Activated naive CD4-positive, alpha-beta T cell treated with Interleukin-2 at 50 U/mL for 16 hours (primary cell): Measurements from ENCODE around the gene CSPG4.

Experiments used
- DNase-seq: peaks from one replicate; pipeline ENCODE4 v3.0.0-alpha.2; 2020

Gene CSPG4

DNA sequence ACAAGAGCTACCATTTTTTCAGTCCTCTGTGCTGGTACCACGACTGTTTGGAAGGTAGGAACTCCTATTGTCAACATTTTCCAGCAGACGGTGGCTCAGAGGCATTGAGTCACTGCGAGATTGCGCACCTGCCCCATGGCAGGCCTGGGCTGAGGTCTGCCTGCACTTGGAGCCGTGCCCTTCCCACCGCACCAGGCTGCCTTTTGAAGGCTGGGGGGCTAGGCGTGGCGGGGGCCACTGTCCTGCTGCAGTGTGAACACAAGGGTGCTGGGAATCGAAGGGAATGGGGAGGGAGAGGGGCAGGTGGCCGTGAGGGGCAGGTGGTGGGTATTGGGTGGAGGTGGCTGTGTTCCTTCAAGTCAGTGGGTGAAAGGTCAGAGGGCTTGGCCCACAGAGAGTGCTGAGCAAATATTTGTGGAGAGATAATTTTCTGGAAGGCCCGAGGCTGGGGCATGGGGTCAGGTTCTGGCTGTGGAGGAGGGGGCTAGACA is 48.7 kb downstream of the CSPG4 start:
- DNase-seq: no peak

DNA sequence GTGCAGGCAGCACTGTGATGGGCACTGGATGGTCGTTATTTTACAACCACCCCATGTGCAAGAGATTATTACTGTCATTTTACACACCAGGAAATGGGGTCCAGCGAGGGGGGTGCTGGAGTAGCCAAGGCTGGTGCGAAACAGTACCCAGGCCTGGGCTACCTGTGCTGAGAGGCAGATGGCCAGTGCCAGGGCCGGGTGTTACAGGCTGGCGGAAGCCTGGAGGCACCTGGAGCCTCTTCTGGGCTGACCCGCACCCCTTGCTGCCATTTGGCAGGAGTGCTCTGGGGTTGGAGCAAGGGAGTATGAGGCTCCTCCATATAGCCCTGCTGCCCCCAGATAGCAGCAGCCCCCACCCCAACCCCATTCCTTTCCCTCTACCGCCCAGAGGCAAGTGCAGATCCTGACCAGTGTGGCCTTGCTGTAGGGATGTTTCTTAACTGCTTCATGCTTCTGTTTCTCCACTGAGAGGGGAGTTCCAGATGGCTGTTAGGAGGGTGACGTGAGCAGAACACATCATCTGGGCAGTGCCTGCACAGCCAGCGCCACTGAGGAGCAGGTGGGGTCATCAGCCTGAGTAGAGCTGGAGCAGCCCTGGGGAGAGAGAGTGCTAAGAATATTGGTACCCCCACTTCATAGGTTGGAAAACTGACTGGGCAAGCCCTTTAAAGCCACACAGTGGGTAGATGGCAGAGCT is 49.7 kb downstream of the CSPG4 start:
- no peak for DNase-seq

DNA sequence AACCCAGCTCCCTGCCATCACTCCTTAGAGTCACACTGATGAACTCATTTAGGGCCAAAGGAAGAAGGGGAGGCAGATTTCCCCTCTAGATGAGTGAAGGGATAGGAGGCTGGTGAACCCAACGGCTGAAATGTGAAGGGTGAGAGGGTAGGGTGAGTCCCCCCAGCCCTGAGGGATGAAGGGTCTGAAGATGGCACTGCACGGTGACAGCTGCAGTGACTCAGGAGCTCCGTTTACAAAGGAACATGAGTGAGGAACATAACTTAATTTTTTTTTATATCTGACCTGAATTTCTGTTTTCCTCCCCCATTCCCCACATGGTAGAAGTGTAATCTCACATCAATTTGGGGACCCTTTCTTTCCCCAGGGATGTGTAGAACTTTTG is 50.9 kb downstream of the CSPG4 start:
- DNase-seq: no peak

DNA sequence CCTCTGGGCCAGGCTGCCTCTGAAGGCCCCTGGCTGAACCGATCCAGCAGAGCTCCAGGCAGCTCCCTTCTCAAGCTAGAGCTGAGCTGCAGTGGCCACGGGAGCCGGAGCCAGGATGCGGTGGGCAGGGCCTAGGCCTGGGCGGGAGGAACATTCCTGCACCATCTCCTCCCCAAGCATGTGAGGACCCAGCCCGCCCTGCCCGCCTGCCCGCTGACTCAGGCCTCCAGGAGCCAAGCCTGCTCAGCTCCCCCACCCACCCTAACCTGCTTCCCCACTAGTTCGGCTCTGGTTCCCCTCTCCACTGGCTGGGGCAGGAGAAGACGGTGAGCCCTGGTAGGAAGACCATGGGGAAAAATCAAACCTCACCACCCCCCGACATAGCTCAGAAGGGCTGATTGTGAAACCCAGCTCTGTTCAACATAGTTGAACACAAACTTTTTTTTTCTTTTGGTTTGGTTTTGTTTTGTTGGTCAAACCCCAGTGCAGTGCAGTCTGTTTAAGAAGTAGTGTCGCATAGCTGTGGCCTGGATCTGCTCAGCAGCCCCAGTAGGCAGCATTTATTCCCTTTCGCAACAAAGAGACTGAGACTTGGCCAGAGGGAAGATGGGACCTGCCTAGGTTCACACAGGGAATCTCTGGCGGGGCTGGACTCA is 51.4 kb downstream of the CSPG4 start:
- no peak for DNase-seq

DNA sequence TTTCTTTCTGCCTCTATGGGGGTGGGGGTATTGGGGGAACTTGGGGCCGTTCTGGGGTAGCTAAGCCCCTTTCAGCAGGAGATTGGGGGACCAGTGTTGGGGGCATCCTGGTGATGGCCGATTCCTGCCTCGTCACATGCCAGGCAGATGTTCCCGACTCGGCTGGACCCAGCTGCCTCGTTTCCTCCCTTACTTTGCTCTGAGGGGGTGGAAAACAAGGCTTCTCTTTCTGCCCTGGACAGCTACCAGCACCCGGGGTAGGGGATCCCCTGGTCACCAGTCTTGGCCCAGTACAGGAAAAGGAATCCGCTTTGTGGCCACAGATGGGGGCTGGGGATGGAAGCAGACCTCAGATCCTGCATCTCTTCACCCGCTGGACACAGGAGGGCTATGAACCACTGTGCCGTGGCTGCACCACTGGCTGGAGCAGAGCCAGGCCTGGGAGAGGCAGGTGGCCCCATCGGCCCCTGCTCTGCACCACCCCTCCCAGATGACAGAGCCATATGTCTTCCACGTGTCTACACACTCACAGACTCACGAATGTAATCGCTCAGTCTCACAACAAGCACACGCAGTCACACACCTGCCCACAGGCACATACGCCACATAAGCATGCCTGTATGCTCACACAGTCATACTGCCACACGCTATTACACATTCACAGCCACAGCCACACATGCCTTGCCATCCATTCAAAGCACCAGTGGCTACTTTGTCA is 52.6 kb downstream of the CSPG4 start:
- DNase-seq: no peak

DNA sequence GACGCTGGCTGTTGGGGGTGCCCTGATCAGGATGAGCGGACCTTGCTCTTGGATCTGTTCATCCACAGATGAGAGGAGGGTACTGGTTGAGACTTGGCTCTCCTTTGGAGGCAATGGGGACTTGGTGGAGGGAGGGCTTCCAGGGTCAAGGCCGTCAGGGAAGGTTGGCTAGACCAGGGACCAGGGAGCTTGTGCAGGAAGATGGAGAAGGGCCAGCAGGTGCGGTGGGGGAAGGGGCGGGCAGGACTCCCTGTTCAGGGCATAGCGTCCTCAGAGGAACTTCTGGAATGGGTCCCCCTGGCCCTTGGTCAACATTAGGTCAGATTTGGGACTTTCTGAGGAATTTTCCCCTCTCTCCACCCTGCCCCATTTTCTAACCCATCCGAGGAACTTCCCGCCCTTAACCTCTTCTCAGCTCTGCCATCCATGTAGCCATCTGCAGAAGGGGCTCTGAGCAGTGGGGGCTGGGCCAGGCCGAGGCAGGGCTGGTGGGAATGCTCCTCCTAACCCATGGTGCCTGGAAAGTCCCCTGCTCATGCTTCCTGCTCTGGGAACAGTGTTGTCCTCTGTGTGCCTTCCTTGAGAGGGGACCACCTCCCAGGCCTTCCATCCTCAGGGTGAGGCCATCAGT is 53.4 kb downstream of the CSPG4 start:
- DNase-seq: no peak

DNA sequence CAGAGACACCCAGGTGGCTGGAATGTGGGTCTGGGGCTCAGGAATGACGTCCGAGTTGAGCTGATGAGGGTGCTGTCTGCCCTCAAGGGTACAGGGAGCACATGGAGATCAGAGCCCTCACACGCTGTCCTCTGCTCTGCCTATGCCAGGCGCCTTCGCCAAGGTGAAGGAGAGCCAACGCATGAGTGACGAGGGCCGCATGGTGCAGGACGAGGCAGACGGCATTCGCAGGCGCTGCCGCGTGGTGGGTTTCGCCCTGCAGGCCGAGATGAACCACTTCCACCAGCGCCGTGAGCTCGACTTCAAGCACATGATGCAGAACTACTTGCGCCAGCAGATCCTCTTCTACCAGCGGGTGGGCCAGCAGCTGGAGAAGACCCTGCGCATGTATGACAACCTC is 55.8 kb downstream of the CSPG4 start:
- no peak for DNase-seq

DNA sequence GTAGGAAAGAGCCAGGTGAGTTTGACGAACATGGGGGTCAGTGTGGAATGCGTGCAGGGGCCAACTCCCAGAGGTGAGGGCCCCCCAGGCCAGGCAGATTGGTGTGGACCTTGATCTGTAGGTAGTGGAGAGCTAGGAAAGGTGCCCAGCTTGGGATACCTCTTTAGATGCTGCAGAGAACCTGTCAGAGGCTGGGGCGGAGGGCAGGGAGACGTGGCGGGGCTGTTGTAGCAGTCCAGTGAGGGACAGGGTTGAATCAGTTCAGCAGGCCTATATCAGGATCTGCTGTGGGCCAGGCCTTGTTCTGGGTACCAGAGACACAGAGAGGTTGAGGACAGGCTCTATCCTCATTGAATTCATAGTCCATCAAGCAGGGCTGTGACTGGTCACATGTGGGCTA is 56.3 kb downstream of the CSPG4 start:
- no peak for DNase-seq

DNA sequence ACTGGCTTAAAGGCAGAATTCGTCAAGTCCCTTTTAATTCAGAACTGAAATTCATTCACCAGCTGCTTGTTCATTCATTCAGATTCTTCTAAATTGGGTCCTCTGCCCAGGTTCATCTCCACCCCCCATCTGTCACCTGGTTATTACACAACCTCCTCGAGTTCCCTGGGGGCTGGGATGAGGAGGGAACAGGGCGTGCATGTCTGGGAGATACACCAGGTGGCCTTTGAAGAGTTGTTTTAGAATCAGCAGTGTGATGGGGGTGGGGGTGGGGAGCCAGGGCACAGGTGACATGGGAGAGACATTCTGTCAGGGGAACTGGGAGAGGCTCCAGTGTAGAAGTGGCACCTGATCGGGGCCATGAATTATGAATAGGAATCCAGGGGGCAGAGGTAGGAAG is 56.7 kb downstream of the CSPG4 start:
- DNase-seq: no peak

DNA sequence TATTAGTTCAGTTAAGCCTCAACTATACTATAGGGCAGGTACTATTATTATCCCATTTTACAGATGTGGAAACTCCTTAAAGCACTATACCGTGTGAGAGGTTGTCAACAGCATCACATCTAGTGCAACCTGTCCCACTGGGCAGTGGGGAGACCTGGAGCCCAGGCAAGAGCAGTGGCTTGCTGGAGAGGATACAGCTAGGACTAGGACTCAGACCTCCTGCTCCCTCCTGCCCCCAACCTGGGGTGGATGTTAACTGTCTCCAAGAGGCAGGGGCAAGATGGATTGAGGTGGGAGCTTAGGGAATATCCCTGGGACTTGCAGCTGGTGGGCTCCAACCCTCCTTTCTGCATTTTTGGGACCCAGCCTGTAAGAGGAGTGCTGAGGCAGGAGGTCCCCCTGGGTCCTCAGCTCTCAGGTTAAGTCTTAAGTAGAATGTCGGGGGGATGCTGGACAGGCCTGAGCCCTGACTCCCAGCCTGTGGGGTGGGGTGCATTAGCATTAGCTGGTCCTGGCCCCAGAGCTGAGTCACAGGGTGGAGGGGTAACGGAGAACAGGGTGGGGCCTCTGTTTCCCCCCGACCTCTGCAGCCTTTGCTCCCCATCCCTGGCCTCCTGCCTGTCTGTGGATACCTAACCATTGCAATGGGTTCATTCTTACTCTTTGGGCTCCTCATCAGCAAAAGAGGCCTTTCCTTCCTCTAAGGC is 58.3 kb downstream of the CSPG4 start:
- no peak for DNase-seq

DNA sequence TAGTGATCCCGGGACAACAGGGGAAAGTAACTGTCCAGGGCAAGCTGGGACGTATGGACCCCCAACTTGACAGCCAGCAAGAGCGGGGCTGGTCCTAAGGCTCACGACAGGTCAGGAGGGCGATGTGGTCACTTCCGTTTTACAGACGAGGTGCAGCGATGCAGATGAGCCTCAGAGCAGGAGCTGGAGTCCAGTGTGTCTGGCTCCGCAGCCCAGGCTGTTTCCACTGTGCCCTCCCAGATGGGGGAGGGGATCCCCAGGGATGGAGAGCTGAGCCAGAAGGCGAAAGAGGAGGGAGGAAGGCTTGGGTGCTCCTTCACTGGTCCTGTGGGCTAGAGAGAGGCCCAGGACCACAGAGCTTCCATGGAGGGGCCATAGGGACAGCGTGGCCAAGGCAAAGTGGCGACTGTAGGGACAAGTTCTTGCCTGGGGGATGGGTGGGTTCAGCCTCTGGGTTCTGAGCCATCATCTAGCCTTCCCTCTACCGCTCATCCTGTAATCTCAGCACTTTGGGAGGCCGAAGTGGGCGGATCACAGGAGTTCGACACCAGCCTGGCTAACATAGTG is 59.2 kb downstream of the CSPG4 start:
- no peak for DNase-seq

DNA sequence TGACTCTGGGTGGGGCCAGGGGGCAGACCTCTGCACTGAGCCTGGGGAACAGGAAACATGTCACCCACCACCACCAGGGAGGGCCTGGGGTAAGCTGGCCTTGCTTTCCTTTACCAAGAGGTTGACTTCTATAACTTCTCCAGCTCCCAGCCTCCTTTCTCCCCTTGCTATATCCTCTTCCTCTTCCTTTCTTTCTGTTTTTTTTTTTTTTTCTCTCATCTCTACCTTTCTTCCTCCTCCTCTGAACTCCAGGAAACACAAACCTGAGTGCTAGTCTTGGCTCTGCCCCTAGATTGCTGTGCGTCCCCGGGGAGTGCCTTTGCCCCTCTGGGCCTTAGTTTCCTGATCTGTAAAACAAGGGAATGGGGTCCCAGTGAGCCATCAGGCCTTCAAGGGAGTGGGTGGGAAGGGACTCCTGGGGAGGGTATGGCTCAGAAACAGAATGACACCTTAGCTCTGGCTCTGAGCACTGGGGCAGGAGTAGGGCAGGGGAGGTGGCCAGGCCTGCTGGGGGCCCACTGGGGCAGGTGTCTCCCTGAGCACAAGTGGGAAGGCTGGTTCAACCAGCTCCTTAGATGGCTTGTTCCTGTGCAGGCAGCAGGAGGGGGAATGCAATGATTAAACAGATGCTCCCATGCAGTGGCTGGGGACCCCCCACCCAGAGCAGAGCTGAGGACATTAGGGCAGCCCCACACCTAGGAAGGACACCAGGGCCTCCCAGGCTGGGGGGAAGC is 60.7 kb downstream of the CSPG4 start:
- no peak for DNase-seq

DNA sequence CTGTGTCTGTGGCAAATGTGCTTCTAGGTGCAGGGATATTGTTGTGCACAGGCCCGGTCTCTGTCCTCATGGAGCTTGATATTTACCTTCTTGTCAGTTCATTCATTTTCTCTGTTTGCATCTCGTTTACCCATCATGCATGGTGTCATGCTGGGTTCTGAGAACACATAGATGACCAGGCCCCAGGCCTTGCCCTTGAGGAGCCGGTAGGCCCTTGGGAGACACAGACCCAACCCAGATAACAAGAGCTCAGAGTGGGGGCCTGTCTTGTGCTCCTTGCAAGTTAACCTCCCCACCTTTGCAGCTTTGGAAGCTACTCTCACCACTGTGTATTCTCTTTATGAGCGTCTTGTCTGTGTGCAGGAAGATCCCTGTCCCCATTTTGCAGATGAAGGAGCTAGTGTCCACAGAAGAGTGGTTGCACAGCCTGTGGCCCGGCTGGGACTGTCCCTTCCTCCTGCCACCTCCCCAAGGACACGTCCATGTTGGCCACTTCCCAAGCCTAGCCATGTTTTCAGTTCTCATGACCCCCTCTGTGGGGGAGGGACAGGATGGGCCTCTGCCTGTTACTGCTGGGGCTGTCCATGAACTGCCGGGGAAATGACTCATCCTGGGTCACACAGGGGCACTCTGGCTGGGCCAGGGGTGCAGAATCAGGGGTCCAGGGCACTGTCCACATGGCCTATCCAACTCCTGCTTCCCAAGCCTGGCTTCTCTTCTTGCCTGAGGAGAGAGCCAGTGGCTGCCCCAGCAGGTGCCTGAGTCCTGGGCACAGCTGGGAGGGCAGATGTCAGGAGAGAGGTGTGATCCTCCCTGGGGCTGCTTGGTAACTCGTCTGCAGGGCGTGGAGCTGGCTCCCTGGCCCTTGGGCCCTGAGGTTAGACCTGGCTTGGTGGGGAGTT is 61.5 kb downstream of the CSPG4 start:
- DNase-seq: no peak

DNA sequence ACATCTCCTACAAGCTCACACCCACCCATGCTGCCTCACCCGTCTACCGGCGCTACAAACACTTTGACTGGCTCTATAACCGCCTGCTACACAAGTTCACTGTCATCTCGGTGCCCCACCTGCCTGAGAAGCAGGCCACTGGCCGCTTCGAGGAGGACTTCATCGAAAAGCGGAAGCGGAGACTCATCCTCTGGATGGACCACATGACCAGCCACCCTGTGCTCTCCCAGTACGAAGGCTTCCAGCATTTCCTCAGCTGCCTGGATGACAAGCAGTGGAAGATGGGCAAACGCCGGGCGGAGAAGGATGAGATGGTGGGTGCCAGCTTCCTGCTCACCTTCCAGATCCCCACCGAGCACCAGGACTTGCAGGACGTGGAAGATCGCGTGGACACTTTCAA is 62.8 kb downstream of the CSPG4 start:
- no peak for DNase-seq

DNA sequence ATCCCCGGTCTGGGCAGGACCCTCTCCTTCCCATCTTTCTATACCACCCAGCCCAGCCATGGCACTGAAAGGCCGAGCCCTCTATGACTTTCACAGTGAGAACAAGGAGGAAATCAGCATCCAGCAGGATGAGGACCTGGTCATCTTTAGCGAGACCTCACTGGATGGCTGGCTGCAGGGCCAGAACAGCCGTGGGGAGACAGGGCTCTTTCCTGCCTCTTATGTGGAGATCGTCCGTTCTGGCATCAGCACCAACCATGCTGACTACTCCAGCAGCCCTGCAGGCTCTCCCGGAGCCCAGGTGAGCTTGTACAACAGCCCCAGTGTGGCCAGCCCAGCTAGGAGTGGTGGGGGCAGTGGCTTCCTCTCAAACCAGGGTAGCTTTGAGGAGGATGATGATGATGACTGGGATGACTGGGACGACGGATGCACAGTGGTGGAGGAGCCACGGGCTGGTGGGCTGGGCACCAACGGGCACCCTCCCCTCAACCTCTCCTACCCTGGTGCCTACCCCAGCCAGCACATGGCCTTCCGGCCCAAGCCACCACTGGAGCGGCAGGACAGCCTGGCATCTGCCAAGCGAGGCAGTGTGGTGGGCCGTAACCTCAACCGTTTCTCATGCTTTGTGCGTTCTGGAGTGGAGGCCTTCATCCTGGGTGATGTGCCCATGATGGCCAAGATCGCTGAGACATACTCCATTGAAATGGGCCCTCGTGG is 63.4 kb downstream of the CSPG4 start:
- no peak for DNase-seq

DNA sequence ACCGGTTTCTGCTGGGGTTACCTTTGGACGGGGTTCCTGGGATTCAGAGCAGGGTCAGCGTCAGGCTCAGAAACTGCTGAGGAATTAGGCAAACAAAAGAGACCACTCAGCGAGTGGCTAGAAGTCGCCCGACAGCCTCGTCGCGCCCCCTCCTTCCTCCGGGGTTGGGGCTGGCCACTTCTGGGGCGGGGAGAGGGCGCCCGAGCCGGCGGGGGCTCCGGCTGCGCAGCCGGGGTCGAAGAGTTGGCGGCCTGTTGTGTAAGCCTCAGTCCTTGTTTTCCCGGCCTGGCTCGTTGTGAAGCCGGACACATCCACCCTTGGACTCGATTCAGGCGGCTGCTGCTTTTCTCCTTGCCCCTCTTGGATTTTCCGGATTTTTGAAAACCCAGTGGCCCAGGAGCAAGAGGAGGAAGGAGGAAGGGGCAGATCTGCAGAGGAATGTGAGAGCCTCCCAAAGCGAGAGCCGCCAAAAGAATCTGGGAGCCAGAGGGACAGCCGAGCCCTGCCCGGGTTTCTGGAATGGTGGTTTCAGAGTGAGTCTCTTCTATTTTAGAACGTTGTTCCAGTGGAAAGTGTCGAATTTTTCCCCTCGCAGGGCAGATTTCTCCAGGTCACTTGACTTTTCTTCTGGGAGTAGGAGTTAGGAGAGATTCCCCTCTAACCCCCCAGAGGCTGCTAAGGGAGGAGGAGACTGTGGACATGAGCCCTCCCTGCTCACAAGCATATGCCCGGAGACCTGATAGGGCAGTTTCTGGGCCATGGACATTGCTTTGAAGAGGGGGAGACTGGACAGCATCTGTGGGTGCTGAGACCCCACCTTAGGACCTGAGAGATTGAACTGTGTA is 64.3 kb downstream of the CSPG4 start:
- DNase-seq: no peak

DNA sequence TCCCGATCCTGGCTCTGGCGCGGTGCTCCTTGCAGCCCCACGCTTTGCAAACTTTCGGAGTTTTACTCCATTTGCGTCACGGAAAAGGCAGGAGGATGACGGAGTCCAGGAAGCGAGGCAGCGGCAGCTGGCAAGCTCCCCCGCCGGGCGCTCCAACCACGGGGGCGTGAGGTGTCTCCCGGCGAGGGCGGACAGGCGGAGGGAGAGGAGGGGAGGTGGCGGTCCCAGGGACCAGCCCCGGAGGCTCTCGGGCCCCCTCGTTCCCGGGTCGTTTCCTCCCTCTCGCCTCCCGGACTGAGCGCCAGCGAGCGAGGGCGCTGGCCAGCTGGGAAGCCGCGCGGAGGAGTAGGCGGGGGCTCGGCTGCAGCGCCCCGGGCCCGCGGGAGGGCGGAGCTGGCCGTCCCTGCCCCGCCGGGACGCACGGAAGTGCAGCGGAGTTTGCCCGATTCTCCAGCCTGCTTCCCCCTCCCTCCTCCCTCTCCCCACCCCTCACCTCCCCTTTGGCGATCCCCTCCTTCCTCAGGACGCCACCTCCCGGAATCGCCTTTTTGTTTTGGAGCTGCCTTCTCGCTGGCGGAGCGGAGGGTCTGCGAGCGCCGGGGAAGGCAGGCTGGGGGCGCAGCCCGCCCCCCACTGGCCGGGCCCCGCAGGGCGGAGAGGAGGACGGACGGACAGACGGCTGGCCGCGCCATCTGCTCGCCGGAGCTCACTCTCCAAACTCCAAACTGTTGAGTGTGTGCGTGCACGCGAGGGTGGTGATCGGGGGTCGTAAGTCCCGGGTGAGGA is 65.1 kb downstream of the CSPG4 start, which contains the start of gene SNX33:
Gene SNX33, plus strand, starts transcription at position 543 of the 786 bp plus-strand sequence. CDS start 1,191 bp downstream, outside the sequence.
- peak; percentile 61 for DNase-seq

DNA sequence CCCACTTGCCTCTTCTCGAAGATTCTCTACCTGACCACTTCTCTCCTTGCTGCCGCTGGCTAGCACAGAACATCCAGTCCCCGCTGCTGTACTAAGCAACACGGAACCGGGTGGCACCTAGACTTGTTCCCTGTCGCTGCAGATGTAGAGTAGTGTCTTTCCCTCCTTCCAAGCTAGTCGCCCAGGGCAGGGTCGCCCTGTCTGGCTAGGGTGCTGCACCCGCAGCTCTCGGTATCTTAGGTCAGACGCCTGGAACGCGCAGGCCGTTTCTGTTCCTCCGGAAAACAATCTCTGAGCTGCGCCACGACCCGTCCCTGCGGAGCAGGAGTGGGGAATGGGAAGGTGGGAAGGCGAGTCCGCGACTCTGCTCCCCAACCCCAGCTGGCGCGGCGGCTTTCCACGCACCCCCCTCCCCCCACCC is 65.7 kb downstream of the CSPG4 start:
- DNase-seq: no peak
